Endothelial cell of umbilical vein (primary cell): Measurements from ENCODE around the gene KSR1. TPM values are rescaled to one million over a fixed set of nuclear protein-coding genes. Genes with fewer than 3 reads are reported as not detected.

ENCODE experiments used
- BruUV-seq: library from RNA; stranded (reverse); fragments of 400-500 nt; replicated peaks from 2 replicates; lab custom pipeline; 2021; lab: Mats Ljungman, UMichigan
- CTCF ChIA-PET: fragments of 300-600, 350-600 bp; sonication (Branson Sonifier 250); formaldehyde crosslinking; loops from one replicate; lab custom pipeline; 2021; ENCODE audit warnings: antibody characterized with exemption, inconsistent platforms; lab: Charles Lee
- POLR2A ChIA-PET: fragments of 300-600, 350-600 bp; sonication (Branson Sonifier 250); formaldehyde crosslinking; loops from one replicate; lab custom pipeline; 2021; ENCODE audit warnings: antibody characterized with exemption, inconsistent platforms; lab: Charles Lee
- DNase-seq: peaks from one replicate; pipeline ENCODE4 v3.0.0-alpha.2; 2011; ENCODE audit warnings: low read depth, low spot score
- FAIRE-seq: peaks from 2 replicates; lab custom pipeline; 2011; peaks lifted over from hg19 to GRCh38; lab: Jason Lieb, UNC
- H2AFZ ChIP-seq: 2 replicates; pipeline ENCODE4 v1.6.0; 2012; ENCODE audit warnings: low read depth, low read length, control low read depth, inconsistent platforms
- H3K27ac ChIP-seq: 2 replicates; pipeline ENCODE4 v1.5.1; 2011; ENCODE audit warnings: low read depth, mild to moderate bottlenecking, control low read depth, low read length, moderate library complexity; ENCODE audit not compliant: insufficient read depth
- H3K27me3 ChIP-seq, 2 experiments: 2 replicates each; pipeline versions ENCODE4 v1.6.0 to v1.6.1; 2011; ENCODE audit warnings: low read length in 2 of 2, mixed read lengths in 1 of 2; ENCODE audit not compliant: control insufficient read depth in 2 of 2, insufficient read depth in 2 of 2
- H3K36me3 ChIP-seq, 2 experiments: 2 replicates in 1 of 2; 3 replicates in 1 of 2; pipeline ENCODE4 v1.5.1; 2011; ENCODE audit warnings: low read length in 2 of 2, mild to moderate bottlenecking in 1 of 2, moderate library complexity in 1 of 2; ENCODE audit not compliant: control insufficient read depth in 2 of 2, insufficient read depth in 2 of 2; ENCODE audit errors: extremely low read depth in 1 of 2
- H3K4me1 ChIP-seq: 3 replicates; pipeline ENCODE4 v1.5.1; 2011; ENCODE audit warnings: mild to moderate bottlenecking, low read length; ENCODE audit not compliant: control insufficient read depth, insufficient read depth; ENCODE audit errors: extremely low read depth
- H3K4me2 ChIP-seq: 2 replicates; pipeline ENCODE4 v1.6.1; 2011; ENCODE audit warnings: low read length, control low read depth, mixed read lengths; ENCODE audit not compliant: insufficient read depth
- H3K4me3 ChIP-seq, 3 experiments: fragments of 200-600 bp in 1 of 3; sonication (generic), shearing (Covaris generic) in 1 of 3; replicated peaks in 1 of 3; 2 replicates each; pipeline ENCODE4 v1.5.1; 2011 to 2016; ENCODE audit warnings: control low read depth in 3 of 3, low read length in 3 of 3, mild to moderate bottlenecking in 2 of 3, inconsistent platforms in 1 of 3, low read depth in 1 of 3, moderate library complexity in 1 of 3; ENCODE audit not compliant: insufficient read depth in 1 of 3
- H3K79me2 ChIP-seq: 2 replicates; pipeline ENCODE4 v1.6.0; 2012; ENCODE audit warnings: low read length, inconsistent platforms; ENCODE audit not compliant: control insufficient read depth, insufficient read depth
- H3K9ac ChIP-seq: replicated peaks from 2 replicates; pipeline ENCODE3; 2011; ENCODE audit warnings: low read length, control low read depth; ENCODE audit not compliant: insufficient read depth; ENCODE audit errors: extremely low read depth
- H3K9me1 ChIP-seq: replicated peaks from 3 replicates; pipeline ENCODE4 v1.6.0; 2011; ENCODE audit warnings: mild to moderate bottlenecking, low read length; ENCODE audit not compliant: control insufficient read depth, insufficient read depth; ENCODE audit errors: extremely low read depth
- H3K9me3 ChIP-seq: replicated peaks from 2 replicates; pipeline ENCODE4 v1.5.1; 2012; ENCODE audit warnings: low read length, inconsistent platforms; ENCODE audit not compliant: control insufficient read depth, insufficient read depth
- H4K20me1 ChIP-seq: replicated peaks from 2 replicates; pipeline ENCODE3; 2011; ENCODE audit warnings: mild to moderate bottlenecking, low read length; ENCODE audit not compliant: control insufficient read depth, insufficient read depth; ENCODE audit errors: extremely low read depth
- CTCF ChIP-seq, 2 donors: IDR thresholded peaks; 1 replicate in 1 of 2; 2 replicates in 1 of 2; pipeline ENCODE4 v1.5.1; 2011; ENCODE audit warnings: low read length in 2 of 2, mild to moderate bottlenecking in 2 of 2, moderate library complexity in 2 of 2, control low read depth in 1 of 2, inconsistent platforms in 1 of 2, low read depth in 1 of 2; ENCODE audit not compliant: insufficient read depth in 1 of 2; ENCODE audit errors: extremely low read depth in 1 of 2
- EZH2 ChIP-seq: IDR thresholded peaks from 2 replicates; pipeline ENCODE4 v1.6.1; 2012; ENCODE audit warnings: borderline replicate concordance, low read depth, mild to moderate bottlenecking, moderate library complexity, low read length, inconsistent platforms; ENCODE audit not compliant: severe bottlenecking
- FOS ChIP-seq: IDR thresholded peaks from 2 replicates; pipeline ENCODE4 v1.6.1; 2011; ENCODE audit warnings: mild to moderate bottlenecking, low read length, moderate library complexity, borderline replicate concordance; ENCODE audit not compliant: insufficient read depth
- GATA2 ChIP-seq: IDR thresholded peaks from 2 replicates; pipeline ENCODE4 v1.7.0; 2011; ENCODE audit warnings: low read depth, mild to moderate bottlenecking, moderate library complexity, mixed read lengths, low read length; ENCODE audit not compliant: insufficient read length, insufficient read depth
- JUN ChIP-seq: IDR thresholded peaks from 2 replicates; pipeline ENCODE4 v1.6.1; 2011; ENCODE audit warnings: borderline replicate concordance, low read depth; ENCODE audit not compliant: insufficient read length, insufficient read depth
- MYC ChIP-seq: IDR thresholded peaks from one replicate; pipeline ENCODE4 v1.6.1; 2011; ENCODE audit warnings: mild to moderate bottlenecking, low read depth, low read length
- POLR2A ChIP-seq: IDR thresholded peaks from 2 replicates; pipeline ENCODE4 v1.6.1; 2012; ENCODE audit warnings: low read depth, mild to moderate bottlenecking, control low read depth, low read length
- POLR2AphosphoS5 ChIP-seq: IDR thresholded peaks from 2 replicates; pipeline ENCODE4 v1.6.1; 2012; ENCODE audit warnings: low read depth, mild to moderate bottlenecking, control low read depth, low read length, moderate library complexity; ENCODE audit not compliant: insufficient read depth
- dilution Hi-C: fragments of 300-500 bp; cut with MboI; formaldehyde crosslinking; loops from one replicate; pipeline ENCODE4 v1.15.0; 2019; ENCODE audit warnings: low sequenced_read_pairs; ENCODE audit not compliant: extremely low pct_ligation_motif_present
- intact Hi-C: fragments of 100-400 bp; cut with micrococcal nuclease; formaldehyde crosslinking; loops from one replicate; pipeline ENCODE4 v1.10.0; 2022
- polyA plus RNA-seq, 4 experiments: library from polyadenylated mRNA; depleted of rRNA in 3 of 4; stranded (reverse) in 3 of 4; unstranded in 1 of 4; fragments of >200 nt; gene quantifications; 2 replicates each; pipeline versions ENCODE4 v1.2.1 to v1.2.3, GENCODE V29; 2011 to 2012; ENCODE audit warnings: missing spikeins in 1 of 4
- total RNA-seq: library from RNA; stranded (reverse); gene quantifications from 2 replicates; pipeline ENCODE4 v1.2.3, GENCODE V29; 2021
- TF ChIP-seq, protein P1 (sequence below): IDR thresholded peaks from 2 replicates; pipeline ENCODE4 v1.6.1; 2011; ENCODE audit not compliant: insufficient read depth, insufficient read length

Gene KSR1
- total and polyA plus RNA-seq, 2 donors (not counting 3 experiments of a cell fraction or from before 2014, with no cell fraction given) = 35.4 to 80.2 TPM

GRCh38 chr17:27670791-27671590 lies 214.7 kb downstream of the KSR1 start:
- CTCF ChIA-PET = no interaction called here
- BruUV-seq = no TSS peak

More at GRCh38 chr17:27670791-27671590, 214.7 kb downstream of the KSR1 start:
- intact Hi-C loops = no loop called here
- TF ChIP-seq JUN = no peak
- no peak for TF ChIP-seq EZH2
- TF ChIP-seq GATA2 = no peak
- TF ChIP-seq, protein P1, sequence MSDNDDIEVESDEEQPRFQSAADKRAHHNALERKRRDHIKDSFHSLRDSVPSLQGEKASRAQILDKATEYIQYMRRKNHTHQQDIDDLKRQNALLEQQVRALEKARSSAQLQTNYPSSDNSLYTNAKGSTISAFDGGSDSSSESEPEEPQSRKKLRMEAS = no peak
- TF ChIP-seq POLR2A = no peak
- TF ChIP-seq FOS = no peak
- TF ChIP-seq POLR2AphosphoS5 = no peak
- no peak for TF ChIP-seq CTCF (IDR thresholded peaks at IDR 0.05; ENCODE audit: extremely low read depth in 1 of 2, insufficient read depth in 1 of 2, low read depth in 1 of 2, low read length in 2 of 2)
- no peak for TF ChIP-seq MYC
- H3K4me2 ChIP-seq = no peak overlapping the region
- no peak overlapping the region for H3K9ac ChIP-seq
- FAIRE-seq = no peak
- no peak for DNase-seq
- no peaks in the 10 kb centered on the region for H3K36me3 ChIP-seq
- POLR2A ChIA-PET = no interaction called here
- no peaks in the 10 kb centered on the region for H3K9me1 ChIP-seq
- H3K27ac ChIP-seq = no peak overlapping the region
- no peaks in the 10 kb centered on the region for H4K20me1 ChIP-seq
- H3K27me3 ChIP-seq = no peaks in the 10 kb centered on the region
- no peaks in the 10 kb centered on the region for H3K9me3 ChIP-seq
- H3K4me3 ChIP-seq = no peak overlapping the region
- H3K4me1 ChIP-seq = no peaks in the 10 kb centered on the region
- dilution Hi-C loops = no loop called here
- no peak overlapping the region for H2AFZ ChIP-seq
- no peaks in the 10 kb centered on the region for H3K79me2 ChIP-seq
